GM23338 (cell line): Measurements from ENCODE around the gene SIGLEC8.

Source experiments
- CTCF ChIP-seq, 2 experiments: fragments of 200-600 bp in 1 of 2; sonication (generic) in 1 of 2; conservative IDR thresholded peaks; 2 replicates each; pipeline versions ENCODE4 v1.5.1 to v1.6.1; 2016 to 2017; ENCODE audit warnings: antibody characterized with exemption in 2 of 2, low read depth in 2 of 2, mild to moderate bottlenecking in 2 of 2, moderate library complexity in 1 of 2
- EZH2 ChIP-seq: fragments of 200-600 bp; sonication (generic); IDR thresholded peaks from one replicate; pipeline ENCODE4 v1.8.0; 2017; ENCODE audit warnings: antibody characterized with exemption, mild to moderate bottlenecking, low read depth; ENCODE audit not compliant: unreplicated experiment
- EZH2phosphoT487 ChIP-seq: fragments of 200-600 bp; sonication (generic); IDR thresholded peaks from one replicate; pipeline ENCODE4 v1.8.1; 2018; ENCODE audit warnings: antibody characterized with exemption; ENCODE audit not compliant: unreplicated experiment
- POLR2AphosphoS5 ChIP-seq: IDR thresholded peaks from 2 replicates; pipeline ENCODE4 v1.6.1; 2016; ENCODE audit warnings: antibody characterized with exemption, low read depth
- ZNF114 ChIP-seq: fragments of 250-450 bp; sonication (Bioruptor Pico); IDR thresholded peaks from 2 replicates; pipeline ENCODE4 v1.5.0; 2020; ENCODE audit warnings: mild to moderate bottlenecking, moderate library complexity
- ZNF331 ChIP-seq: fragments of 250-450 bp; sonication (Bioruptor Pico); IDR thresholded peaks from 2 replicates; pipeline ENCODE4 v1.5.0; 2020; ENCODE audit warnings: low read depth, mild to moderate bottlenecking, moderate library complexity
- TF ChIP-seq, protein P1 (sequence below): IDR thresholded peaks from one replicate; pipeline ENCODE4 v1.6.1; 2018; ENCODE audit warnings: antibody characterized with exemption; ENCODE audit not compliant: unreplicated experiment

GRCh38 chr19:51461723-51462161, 3.5 kb upstream of the SIGLEC8 start:
- TF ChIP-seq EZH2 (no peak), POLR2AphosphoS5 (no peak), EZH2phosphoT487 (no peak), CTCF (conservative IDR thresholded peaks at IDR 0.05; ENCODE audit: low read depth in 2 of 2) (no peak), ZNF114 (CRISPR knock-in tag) (no peak), ZNF331 (no peak)
- TF ChIP-seq, protein P1, sequence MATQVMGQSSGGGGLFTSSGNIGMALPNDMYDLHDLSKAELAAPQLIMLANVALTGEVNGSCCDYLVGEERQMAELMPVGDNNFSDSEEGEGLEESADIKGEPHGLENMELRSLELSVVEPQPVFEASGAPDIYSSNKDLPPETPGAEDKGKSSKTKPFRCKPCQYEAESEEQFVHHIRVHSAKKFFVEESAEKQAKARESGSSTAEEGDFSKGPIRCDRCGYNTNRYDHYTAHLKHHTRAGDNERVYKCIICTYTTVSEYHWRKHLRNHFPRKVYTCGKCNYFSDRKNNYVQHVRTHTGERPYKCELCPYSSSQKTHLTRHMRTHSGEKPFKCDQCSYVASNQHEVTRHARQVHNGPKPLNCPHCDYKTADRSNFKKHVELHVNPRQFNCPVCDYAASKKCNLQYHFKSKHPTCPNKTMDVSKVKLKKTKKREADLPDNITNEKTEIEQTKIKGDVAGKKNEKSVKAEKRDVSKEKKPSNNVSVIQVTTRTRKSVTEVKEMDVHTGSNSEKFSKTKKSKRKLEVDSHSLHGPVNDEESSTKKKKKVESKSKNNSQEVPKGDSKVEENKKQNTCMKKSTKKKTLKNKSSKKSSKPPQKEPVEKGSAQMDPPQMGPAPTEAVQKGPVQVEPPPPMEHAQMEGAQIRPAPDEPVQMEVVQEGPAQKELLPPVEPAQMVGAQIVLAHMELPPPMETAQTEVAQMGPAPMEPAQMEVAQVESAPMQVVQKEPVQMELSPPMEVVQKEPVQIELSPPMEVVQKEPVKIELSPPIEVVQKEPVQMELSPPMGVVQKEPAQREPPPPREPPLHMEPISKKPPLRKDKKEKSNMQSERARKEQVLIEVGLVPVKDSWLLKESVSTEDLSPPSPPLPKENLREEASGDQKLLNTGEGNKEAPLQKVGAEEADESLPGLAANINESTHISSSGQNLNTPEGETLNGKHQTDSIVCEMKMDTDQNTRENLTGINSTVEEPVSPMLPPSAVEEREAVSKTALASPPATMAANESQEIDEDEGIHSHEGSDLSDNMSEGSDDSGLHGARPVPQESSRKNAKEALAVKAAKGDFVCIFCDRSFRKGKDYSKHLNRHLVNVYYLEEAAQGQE, result no peak
